GM23338 (cell line): ENCODE results near the gene PFKFB2. TPM values are rescaled to one million over a fixed set of nuclear protein-coding genes. Genes with fewer than 3 reads are reported as not detected.

Experiments
- ATAC-seq: fragments of 200-7000 bp; cut with Tn5 transposase; 3 replicates; pipeline ENCODE4 v1.9.1; 2020
- DNase-seq: peaks from one replicate; pipeline ENCODE4 v3.0.0-alpha.2; 2015; ENCODE audit warnings: low spot score
- H2AFZ ChIP-seq: fragments of 200-600 bp; sonication (generic); 2 replicates; pipeline ENCODE4 v1.8.0; 2016; ENCODE audit warnings: antibody characterized with exemption, mild to moderate bottlenecking, moderate library complexity
- H3F3A ChIP-seq: fragments of 200-600 bp; sonication (generic); replicated peaks from 2 replicates; pipeline ENCODE4 v1.8.0; 2017; ENCODE audit warnings: antibody characterized with exemption, mixed run types, low read depth
- H3K27ac ChIP-seq: fragments of 200-600 bp; sonication (generic); 2 replicates; pipeline ENCODE4 v1.6.1; 2016; ENCODE audit warnings: low read depth
- H3K27me3 ChIP-seq: fragments of 200-600 bp; sonication (generic); 2 replicates; pipeline ENCODE4 v1.8.0; 2016; ENCODE audit warnings: mild to moderate bottlenecking, mixed run types, moderate library complexity; ENCODE audit not compliant: insufficient read depth
- H3K36me3 ChIP-seq: fragments of 200-600 bp; sonication (generic); 2 replicates; pipeline ENCODE4 v1.8.0; 2016; ENCODE audit warnings: mild to moderate bottlenecking; ENCODE audit not compliant: insufficient read depth
- H3K4me1 ChIP-seq: fragments of 200-600 bp; sonication (generic); 2 replicates; pipeline ENCODE4 v1.8.0; 2016; ENCODE audit warnings: mild to moderate bottlenecking, moderate library complexity; ENCODE audit not compliant: insufficient read depth
- H3K4me2 ChIP-seq: fragments of 200-600 bp; sonication (generic); 2 replicates; pipeline ENCODE4 v1.7.1; 2017; ENCODE audit warnings: mixed run types
- H3K4me3 ChIP-seq: fragments of 200-600 bp; sonication (generic); 2 replicates; pipeline ENCODE4 v1.6.1; 2016; ENCODE audit warnings: mixed run types
- H3K79me2 ChIP-seq: fragments of 200-600 bp; sonication (generic); replicated peaks from 2 replicates; pipeline ENCODE4 v1.8.0; 2017; ENCODE audit warnings: mild to moderate bottlenecking; ENCODE audit not compliant: insufficient read depth
- H3K9me2 ChIP-seq: fragments of 200-600 bp; sonication (generic); 2 replicates; pipeline ENCODE4 v1.8.0; 2017; ENCODE audit not compliant: insufficient read depth
- H4K20me1 ChIP-seq: fragments of 200-600 bp; sonication (generic); replicated peaks from 2 replicates; pipeline ENCODE4 v1.8.0; 2017; ENCODE audit warnings: mild to moderate bottlenecking; ENCODE audit not compliant: insufficient read depth
- H3K27ac Mint-ChIP-seq: 2 replicates; pipeline ENCODE4 v1.8.0; 2020; ENCODE audit warnings: inconsistent platforms, mild to moderate bottlenecking, moderate library complexity, mixed read lengths
- H3K27me3 Mint-ChIP-seq: 3 replicates; pipeline ENCODE4 v1.8.0; 2022; ENCODE audit warnings: low read depth, mild to moderate bottlenecking, moderate library complexity, mixed read lengths, inconsistent platforms; ENCODE audit not compliant: insufficient read depth, poor library complexity
- H3K36me3 Mint-ChIP-seq: 3 replicates; pipeline ENCODE4 v1.8.0; 2021; ENCODE audit warnings: low read depth, mild to moderate bottlenecking, inconsistent platforms, moderate library complexity, mixed read lengths
- H3K4me1 Mint-ChIP-seq: 3 replicates; pipeline ENCODE4 v1.8.0; 2020; ENCODE audit warnings: mild to moderate bottlenecking, inconsistent platforms, mixed read lengths
- H3K4me3 Mint-ChIP-seq: 3 replicates; pipeline ENCODE4 v1.8.0; 2021; ENCODE audit warnings: moderate library complexity, mild to moderate bottlenecking, inconsistent platforms, mixed read lengths
- H3K9me3 Mint-ChIP-seq: 3 replicates; pipeline ENCODE4 v1.8.0; 2020; ENCODE audit warnings: moderate library complexity, mild to moderate bottlenecking, inconsistent platforms, mixed read lengths
- CREB1 ChIP-seq: fragments of 250-450 bp; sonication (Bioruptor Pico); IDR thresholded peaks from 2 replicates; pipeline ENCODE4 v1.5.0; 2020; ENCODE audit warnings: low read depth, mild to moderate bottlenecking, moderate library complexity
- EZH2 ChIP-seq: fragments of 200-600 bp; sonication (generic); IDR thresholded peaks from one replicate; pipeline ENCODE4 v1.8.0; 2017; ENCODE audit warnings: antibody characterized with exemption, mild to moderate bottlenecking, low read depth; ENCODE audit not compliant: unreplicated experiment
- EZH2phosphoT487 ChIP-seq: fragments of 200-600 bp; sonication (generic); IDR thresholded peaks from one replicate; pipeline ENCODE4 v1.8.1; 2018; ENCODE audit warnings: antibody characterized with exemption; ENCODE audit not compliant: unreplicated experiment
- JUNB ChIP-seq: IDR thresholded peaks from one replicate; pipeline ENCODE4 v1.6.1; 2016; ENCODE audit warnings: antibody characterized with exemption; ENCODE audit not compliant: unreplicated experiment
- NANOG ChIP-seq: IDR thresholded peaks from 2 replicates; pipeline ENCODE4 v1.6.1; 2016; ENCODE audit warnings: antibody characterized with exemption, borderline replicate concordance
- POLR2AphosphoS5 ChIP-seq: IDR thresholded peaks from 2 replicates; pipeline ENCODE4 v1.6.1; 2016; ENCODE audit warnings: antibody characterized with exemption, low read depth
- STAT1 ChIP-seq: IDR thresholded peaks from one replicate; pipeline ENCODE4 v1.6.1; 2016; ENCODE audit warnings: antibody characterized with exemption; ENCODE audit not compliant: unreplicated experiment
- ZNF114 ChIP-seq: fragments of 250-450 bp; sonication (Bioruptor Pico); IDR thresholded peaks from 2 replicates; pipeline ENCODE4 v1.5.0; 2020; ENCODE audit warnings: mild to moderate bottlenecking, moderate library complexity
- ZNF331 ChIP-seq: fragments of 250-450 bp; sonication (Bioruptor Pico); IDR thresholded peaks from 2 replicates; pipeline ENCODE4 v1.5.0; 2020; ENCODE audit warnings: low read depth, mild to moderate bottlenecking, moderate library complexity
- polyA plus RNA-seq: library from polyadenylated mRNA; unstranded; fragments of >200 nt; fragmentation: Nextera tagmentation; extraction: Ambion mirVana; gene quantifications from 2 replicates; pipeline ENCODE4 v1.2.1, GENCODE V29; 2016
- total RNA-seq: library from RNA; depleted of rRNA; stranded (reverse); fragments of >200 nt; shearing (Covaris generic); gene quantifications from 2 replicates; pipeline ENCODE4 v1.2.3, GENCODE V29; 2014
- TF ChIP-seq, protein P1 (sequence below), 2 experiments: fragments of 200-600 bp in 1 of 2; sonication (generic) in 1 of 2; conservative IDR thresholded peaks; 2 replicates each; pipeline versions ENCODE4 v1.5.1 to v1.6.1; 2016 to 2017; ENCODE audit warnings: antibody characterized with exemption in 2 of 2, low read depth in 2 of 2, mild to moderate bottlenecking in 2 of 2, moderate library complexity in 1 of 2
- TF ChIP-seq, protein P2 (sequence below): IDR thresholded peaks from one replicate; pipeline ENCODE4 v1.6.1; 2018; ENCODE audit warnings: antibody characterized with exemption; ENCODE audit not compliant: unreplicated experiment
- TF ChIP-seq, protein P3 (sequence below): IDR thresholded peaks from 2 replicates; pipeline ENCODE4 v1.6.1; 2016; ENCODE audit warnings: antibody characterized with exemption
- TF ChIP-seq, protein P4 (sequence below): fragments of 250-450 bp; sonication (Bioruptor Pico); IDR thresholded peaks from 2 replicates; pipeline ENCODE4 v1.5.0; 2020; ENCODE audit warnings: mild to moderate bottlenecking, moderate library complexity

PFKFB2 gene
- total and polyA plus RNA-seq, 2 experiments from 2014 or later: 4.9 to 14.8 TPM

DNA sequence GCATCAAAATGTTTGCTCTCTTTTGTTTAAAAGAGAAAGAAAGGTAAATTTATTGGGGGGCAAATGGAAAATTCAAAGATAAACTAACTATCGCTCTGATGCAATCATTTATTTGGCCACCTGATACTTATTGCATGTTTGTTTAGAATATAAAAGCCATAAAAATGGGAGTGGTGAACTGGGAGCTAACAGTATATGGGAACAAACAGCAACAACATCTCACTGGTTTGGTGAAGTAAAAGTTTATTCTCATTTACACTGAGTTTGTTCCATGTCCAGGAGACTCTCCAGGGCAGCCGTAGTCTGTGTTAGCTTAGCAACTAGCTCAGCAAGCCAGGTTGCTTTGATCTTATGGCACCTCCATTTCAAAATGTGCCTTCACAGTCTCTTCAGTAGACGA is 71.3 kb downstream of the PFKFB2 start:
- Histone ChIP-seq H3K79me2 (no peaks in the 10 kb centered on the region), H3K4me3 (no peak overlapping the region), H3K4me2 (no peak overlapping the region), H4K20me1 (no peaks in the 10 kb centered on the region), H3F3A (no peaks in the 10 kb centered on the region), H3K27me3 (no peaks in the 10 kb centered on the region), H3K4me1 (no peaks in the 10 kb centered on the region), H3K9me2 (no peaks in the 10 kb centered on the region), H2AFZ (no peak overlapping the region), H3K27ac (no peak overlapping the region), H3K36me3 (no peaks in the 10 kb centered on the region)
- no peaks in the 10 kb centered on the region; the same call in 2 of the 3 replicates for H3K4me1 Mint-ChIP-seq
- H3K27me3 Mint-ChIP-seq: peaks cover 4% of the 10 kb centered on the region
- DNase-seq (no peak), ATAC-seq (no peak)
- H3K27ac Mint-ChIP-seq: no peak overlapping the region
- no peak for TF ChIP-seq STAT1
- TF ChIP-seq POLR2AphosphoS5: no peak
- TF ChIP-seq, protein P1, sequence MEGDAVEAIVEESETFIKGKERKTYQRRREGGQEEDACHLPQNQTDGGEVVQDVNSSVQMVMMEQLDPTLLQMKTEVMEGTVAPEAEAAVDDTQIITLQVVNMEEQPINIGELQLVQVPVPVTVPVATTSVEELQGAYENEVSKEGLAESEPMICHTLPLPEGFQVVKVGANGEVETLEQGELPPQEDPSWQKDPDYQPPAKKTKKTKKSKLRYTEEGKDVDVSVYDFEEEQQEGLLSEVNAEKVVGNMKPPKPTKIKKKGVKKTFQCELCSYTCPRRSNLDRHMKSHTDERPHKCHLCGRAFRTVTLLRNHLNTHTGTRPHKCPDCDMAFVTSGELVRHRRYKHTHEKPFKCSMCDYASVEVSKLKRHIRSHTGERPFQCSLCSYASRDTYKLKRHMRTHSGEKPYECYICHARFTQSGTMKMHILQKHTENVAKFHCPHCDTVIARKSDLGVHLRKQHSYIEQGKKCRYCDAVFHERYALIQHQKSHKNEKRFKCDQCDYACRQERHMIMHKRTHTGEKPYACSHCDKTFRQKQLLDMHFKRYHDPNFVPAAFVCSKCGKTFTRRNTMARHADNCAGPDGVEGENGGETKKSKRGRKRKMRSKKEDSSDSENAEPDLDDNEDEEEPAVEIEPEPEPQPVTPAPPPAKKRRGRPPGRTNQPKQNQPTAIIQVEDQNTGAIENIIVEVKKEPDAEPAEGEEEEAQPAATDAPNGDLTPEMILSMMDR (conservative IDR thresholded peaks at IDR 0.05; ENCODE audit: low read depth in 2 of 2): no peak
- TF ChIP-seq, protein P2, sequence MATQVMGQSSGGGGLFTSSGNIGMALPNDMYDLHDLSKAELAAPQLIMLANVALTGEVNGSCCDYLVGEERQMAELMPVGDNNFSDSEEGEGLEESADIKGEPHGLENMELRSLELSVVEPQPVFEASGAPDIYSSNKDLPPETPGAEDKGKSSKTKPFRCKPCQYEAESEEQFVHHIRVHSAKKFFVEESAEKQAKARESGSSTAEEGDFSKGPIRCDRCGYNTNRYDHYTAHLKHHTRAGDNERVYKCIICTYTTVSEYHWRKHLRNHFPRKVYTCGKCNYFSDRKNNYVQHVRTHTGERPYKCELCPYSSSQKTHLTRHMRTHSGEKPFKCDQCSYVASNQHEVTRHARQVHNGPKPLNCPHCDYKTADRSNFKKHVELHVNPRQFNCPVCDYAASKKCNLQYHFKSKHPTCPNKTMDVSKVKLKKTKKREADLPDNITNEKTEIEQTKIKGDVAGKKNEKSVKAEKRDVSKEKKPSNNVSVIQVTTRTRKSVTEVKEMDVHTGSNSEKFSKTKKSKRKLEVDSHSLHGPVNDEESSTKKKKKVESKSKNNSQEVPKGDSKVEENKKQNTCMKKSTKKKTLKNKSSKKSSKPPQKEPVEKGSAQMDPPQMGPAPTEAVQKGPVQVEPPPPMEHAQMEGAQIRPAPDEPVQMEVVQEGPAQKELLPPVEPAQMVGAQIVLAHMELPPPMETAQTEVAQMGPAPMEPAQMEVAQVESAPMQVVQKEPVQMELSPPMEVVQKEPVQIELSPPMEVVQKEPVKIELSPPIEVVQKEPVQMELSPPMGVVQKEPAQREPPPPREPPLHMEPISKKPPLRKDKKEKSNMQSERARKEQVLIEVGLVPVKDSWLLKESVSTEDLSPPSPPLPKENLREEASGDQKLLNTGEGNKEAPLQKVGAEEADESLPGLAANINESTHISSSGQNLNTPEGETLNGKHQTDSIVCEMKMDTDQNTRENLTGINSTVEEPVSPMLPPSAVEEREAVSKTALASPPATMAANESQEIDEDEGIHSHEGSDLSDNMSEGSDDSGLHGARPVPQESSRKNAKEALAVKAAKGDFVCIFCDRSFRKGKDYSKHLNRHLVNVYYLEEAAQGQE: no peak
- no peak for TF ChIP-seq EZH2phosphoT487
- TF ChIP-seq, protein P3, sequence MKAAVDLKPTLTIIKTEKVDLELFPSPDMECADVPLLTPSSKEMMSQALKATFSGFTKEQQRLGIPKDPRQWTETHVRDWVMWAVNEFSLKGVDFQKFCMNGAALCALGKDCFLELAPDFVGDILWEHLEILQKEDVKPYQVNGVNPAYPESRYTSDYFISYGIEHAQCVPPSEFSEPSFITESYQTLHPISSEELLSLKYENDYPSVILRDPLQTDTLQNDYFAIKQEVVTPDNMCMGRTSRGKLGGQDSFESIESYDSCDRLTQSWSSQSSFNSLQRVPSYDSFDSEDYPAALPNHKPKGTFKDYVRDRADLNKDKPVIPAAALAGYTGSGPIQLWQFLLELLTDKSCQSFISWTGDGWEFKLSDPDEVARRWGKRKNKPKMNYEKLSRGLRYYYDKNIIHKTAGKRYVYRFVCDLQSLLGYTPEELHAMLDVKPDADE: no peak
- no peak for TF ChIP-seq JUNB
- TF ChIP-seq NANOG: no peak
- no peak for TF ChIP-seq ZNF331 (CRISPR knock-in tag)
- TF ChIP-seq CREB1: no peak
- no peak for TF ChIP-seq EZH2
- TF ChIP-seq, protein P4, sequence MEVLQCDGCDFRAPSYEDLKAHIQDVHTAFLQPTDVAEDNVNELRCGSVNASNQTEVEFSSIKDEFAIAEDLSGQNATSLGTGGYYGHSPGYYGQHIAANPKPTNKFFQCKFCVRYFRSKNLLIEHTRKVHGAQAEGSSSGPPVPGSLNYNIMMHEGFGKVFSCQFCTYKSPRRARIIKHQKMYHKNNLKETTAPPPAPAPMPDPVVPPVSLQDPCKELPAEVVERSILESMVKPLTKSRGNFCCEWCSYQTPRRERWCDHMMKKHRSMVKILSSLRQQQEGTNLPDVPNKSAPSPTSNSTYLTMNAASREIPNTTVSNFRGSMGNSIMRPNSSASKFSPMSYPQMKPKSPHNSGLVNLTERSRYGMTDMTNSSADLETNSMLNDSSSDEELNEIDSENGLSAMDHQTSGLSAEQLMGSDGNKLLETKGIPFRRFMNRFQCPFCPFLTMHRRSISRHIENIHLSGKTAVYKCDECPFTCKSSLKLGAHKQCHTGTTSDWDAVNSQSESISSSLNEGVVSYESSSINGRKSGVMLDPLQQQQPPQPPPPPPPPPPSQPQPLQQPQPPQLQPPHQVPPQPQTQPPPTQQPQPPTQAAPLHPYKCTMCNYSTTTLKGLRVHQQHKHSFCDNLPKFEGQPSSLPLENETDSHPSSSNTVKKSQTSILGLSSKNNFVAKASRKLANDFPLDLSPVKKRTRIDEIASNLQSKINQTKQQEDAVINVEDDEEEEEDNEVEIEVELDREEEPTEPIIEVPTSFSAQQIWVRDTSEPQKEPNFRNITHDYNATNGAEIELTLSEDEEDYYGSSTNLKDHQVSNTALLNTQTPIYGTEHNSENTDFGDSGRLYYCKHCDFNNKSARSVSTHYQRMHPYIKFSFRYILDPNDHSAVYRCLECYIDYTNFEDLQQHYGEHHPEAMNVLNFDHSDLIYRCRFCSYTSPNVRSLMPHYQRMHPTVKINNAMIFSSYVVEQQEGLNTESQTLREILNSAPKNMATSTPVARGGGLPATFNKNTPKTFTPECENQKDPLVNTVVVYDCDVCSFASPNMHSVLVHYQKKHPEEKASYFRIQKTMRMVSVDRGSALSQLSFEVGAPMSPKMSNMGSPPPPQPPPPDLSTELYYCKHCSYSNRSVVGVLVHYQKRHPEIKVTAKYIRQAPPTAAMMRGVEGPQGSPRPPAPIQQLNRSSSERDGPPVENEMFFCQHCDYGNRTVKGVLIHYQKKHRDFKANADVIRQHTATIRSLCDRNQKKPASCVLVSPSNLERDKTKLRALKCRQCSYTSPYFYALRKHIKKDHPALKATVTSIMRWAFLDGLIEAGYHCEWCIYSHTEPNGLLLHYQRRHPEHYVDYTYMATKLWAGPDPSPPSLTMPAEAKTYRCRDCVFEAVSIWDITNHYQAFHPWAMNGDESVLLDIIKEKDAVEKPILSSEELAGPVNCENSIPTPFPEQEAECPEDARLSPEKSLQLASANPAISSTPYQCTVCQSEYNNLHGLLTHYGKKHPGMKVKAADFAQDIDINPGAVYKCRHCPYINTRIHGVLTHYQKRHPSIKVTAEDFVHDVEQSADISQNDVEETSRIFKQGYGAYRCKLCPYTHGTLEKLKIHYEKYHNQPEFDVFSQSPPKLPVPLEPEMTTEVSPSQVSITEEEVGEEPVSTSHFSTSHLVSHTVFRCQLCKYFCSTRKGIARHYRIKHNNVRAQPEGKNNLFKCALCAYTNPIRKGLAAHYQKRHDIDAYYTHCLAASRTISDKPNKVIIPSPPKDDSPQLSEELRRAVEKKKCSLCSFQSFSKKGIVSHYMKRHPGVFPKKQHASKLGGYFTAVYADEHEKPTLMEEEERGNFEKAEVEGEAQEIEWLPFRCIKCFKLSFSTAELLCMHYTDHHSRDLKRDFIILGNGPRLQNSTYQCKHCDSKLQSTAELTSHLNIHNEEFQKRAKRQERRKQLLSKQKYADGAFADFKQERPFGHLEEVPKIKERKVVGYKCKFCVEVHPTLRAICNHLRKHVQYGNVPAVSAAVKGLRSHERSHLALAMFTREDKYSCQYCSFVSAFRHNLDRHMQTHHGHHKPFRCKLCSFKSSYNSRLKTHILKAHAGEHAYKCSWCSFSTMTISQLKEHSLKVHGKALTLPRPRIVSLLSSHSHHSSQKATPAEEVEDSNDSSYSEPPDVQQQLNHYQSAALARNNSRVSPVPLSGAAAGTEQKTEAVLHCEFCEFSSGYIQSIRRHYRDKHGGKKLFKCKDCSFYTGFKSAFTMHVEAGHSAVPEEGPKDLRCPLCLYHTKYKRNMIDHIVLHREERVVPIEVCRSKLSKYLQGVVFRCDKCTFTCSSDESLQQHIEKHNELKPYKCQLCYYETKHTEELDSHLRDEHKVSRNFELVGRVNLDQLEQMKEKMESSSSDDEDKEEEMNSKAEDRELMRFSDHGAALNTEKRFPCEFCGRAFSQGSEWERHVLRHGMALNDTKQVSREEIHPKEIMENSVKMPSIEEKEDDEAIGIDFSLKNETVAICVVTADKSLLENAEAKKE (CRISPR knock-in tag): no peak
- no peak for TF ChIP-seq ZNF114 (CRISPR knock-in tag)
- H3K4me3 Mint-ChIP-seq: no peak overlapping the region
- peaks cover 9% of the 10 kb centered on the region; the same call in 2 of the 3 replicates for H3K36me3 Mint-ChIP-seq
- H3K9me3 Mint-ChIP-seq: peaks cover 9% of the 10 kb centered on the region; the same call in 2 of the 3 replicates
